IPS DF 4.7 (cell line): Measurements from ENCODE around the gene MTOR.

ENCODE experiments used
- DNase-seq: peaks from one replicate; pipeline ENCODE4 v3.0.0-alpha.2; 2013; ENCODE audit warnings: low spot score; ENCODE audit errors: extremely low read depth

Gene MTOR

GRCh38 chr1:11216074-11216473 is 46.3 kb downstream of the MTOR start:
- DNase-seq, result no peak

GRCh38 chr1:11215381-11216005 is 46.9 kb downstream of the MTOR start:
- DNase-seq, result no peak

- DNase-seq, result no peak
Measured at GRCh38 chr1:11214698-11215380, 47.5 kb downstream of the MTOR start.

GRCh38 chr1:11211925-11212587 is 50.3 kb downstream of the MTOR start:
- no peak for DNase-seq

GRCh38 chr1:11211461-11211860 is 50.9 kb downstream of the MTOR start:
- DNase-seq, result no peak

GRCh38 chr1:11207898-11208611 is 54.3 kb downstream of the MTOR start:
- DNase-seq, result no peak

- DNase-seq, result no peak
Measured at GRCh38 chr1:11204396-11205190, 57.8 kb downstream of the MTOR start.

GRCh38 chr1:11198851-11199594 is 63.3 kb downstream of the MTOR start:
- no peak for DNase-seq

GRCh38 chr1:11198257-11198656 is 64.1 kb downstream of the MTOR start:
- no peak for DNase-seq

GRCh38 chr1:11197359-11197758 is 65.0 kb downstream of the MTOR start:
- no peak for DNase-seq

GRCh38 chr1:11196945-11197344 is 65.4 kb downstream of the MTOR start:
- DNase-seq, result no peak

GRCh38 chr1:11194407-11195176 is 67.8 kb downstream of the MTOR start:
- DNase-seq, result no peak

- DNase-seq, result no peak
Measured at GRCh38 chr1:11193376-11193775, 69.0 kb downstream of the MTOR start.

GRCh38 chr1:11188858-11189451 is 73.4 kb downstream of the MTOR start, which contains the start of gene ANGPTL7:
Gene ANGPTL7 (plus strand): TSS chr1:11189355. CDS start chr1:11189580, 225 bp downstream.
- no peak for DNase-seq

GRCh38 chr1:11188381-11188780 is 74.0 kb downstream of the MTOR start:
- no peak for DNase-seq

GRCh38 chr1:11187931-11188330 is 74.4 kb downstream of the MTOR start:
- no peak for DNase-seq

- no peak for DNase-seq
Measured at GRCh38 chr1:11187494-11187893, 74.9 kb downstream of the MTOR start.

- no peak for DNase-seq
Measured at GRCh38 chr1:11187000-11187399, 75.4 kb downstream of the MTOR start.

GRCh38 chr1:11184973-11185372 is 77.4 kb downstream of the MTOR start:
- DNase-seq, result no peak
